ENCODE data around the gene AKT1S1.

DNA sequence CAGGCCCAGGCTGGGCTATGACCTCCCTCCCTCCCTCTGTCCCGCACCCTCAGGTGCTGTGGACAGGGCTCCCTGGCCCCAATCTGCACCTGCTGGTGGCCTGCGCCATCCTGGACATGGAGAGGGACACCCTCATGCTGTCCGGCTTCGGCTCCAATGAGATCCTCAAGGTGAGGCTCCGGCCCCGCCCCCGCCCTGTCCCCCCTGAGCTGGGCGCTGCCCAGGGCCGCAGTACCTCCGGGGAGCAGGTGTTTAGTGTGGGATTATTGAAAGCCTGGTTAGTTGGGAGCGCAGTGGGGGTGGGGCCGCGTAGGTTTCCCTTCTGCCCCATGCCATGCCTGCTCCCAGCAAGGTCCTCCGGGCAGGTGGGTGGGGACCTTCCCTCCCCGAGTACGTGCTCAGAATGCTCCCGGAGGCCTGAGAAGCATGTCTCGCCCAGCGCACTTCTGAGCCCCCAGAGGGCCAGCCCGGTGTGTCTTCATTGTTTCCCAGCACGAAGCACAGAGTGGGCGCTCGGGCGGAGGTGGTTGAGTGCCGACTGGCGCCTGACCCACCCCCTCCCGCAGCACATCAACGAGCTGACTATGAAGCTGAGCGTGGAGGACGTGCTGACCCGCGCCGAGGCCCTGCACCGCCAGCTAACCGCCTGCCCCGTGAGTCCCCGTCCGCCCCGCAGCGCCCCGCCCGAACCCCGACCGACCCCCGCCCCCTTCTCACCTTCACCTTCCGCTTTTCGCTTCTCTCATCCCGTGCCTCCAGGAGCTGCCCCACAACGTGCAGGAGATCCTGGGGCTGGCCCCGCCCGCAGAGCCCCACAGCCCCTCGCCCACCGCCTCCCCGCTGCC, 10.7 kb upstream of the AKT1S1 start:
- TF ChIP-seq POLR2AphosphoS5 (IDR thresholded peaks at IDR 0.05; ENCODE audit: low read depth, low read length) (no peak), SIN3A (IDR thresholded peaks at IDR 0.05; ENCODE audit: borderline replicate concordance, insufficient read depth, low read length) (no peak), TAF1 (IDR thresholded peaks at IDR 0.05; ENCODE audit: borderline replicate concordance, insufficient read depth, low read length) (no peak), FOXP2 (optimal IDR thresholded peaks at IDR 0.05; ENCODE audit: borderline replicate concordance, extremely low read depth, extremely low read length, insufficient read depth) (no peak)
- TF ChIP-seq, protein P1, sequence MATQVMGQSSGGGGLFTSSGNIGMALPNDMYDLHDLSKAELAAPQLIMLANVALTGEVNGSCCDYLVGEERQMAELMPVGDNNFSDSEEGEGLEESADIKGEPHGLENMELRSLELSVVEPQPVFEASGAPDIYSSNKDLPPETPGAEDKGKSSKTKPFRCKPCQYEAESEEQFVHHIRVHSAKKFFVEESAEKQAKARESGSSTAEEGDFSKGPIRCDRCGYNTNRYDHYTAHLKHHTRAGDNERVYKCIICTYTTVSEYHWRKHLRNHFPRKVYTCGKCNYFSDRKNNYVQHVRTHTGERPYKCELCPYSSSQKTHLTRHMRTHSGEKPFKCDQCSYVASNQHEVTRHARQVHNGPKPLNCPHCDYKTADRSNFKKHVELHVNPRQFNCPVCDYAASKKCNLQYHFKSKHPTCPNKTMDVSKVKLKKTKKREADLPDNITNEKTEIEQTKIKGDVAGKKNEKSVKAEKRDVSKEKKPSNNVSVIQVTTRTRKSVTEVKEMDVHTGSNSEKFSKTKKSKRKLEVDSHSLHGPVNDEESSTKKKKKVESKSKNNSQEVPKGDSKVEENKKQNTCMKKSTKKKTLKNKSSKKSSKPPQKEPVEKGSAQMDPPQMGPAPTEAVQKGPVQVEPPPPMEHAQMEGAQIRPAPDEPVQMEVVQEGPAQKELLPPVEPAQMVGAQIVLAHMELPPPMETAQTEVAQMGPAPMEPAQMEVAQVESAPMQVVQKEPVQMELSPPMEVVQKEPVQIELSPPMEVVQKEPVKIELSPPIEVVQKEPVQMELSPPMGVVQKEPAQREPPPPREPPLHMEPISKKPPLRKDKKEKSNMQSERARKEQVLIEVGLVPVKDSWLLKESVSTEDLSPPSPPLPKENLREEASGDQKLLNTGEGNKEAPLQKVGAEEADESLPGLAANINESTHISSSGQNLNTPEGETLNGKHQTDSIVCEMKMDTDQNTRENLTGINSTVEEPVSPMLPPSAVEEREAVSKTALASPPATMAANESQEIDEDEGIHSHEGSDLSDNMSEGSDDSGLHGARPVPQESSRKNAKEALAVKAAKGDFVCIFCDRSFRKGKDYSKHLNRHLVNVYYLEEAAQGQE (IDR thresholded peaks at IDR 0.05; ENCODE audit: insufficient read depth in 1 of 2, low read depth in 2 of 2, low read length in 2 of 2), result no peak

Measured in PFSK-1 (cell line).